H9 (cell line): Measurements from ENCODE around the gene SIX2. TPM values are rescaled to one million over a fixed set of nuclear protein-coding genes. Genes with fewer than 3 reads are reported as not detected.

Experiments used
- DNase-seq: peaks from one replicate; pipeline ENCODE4 v3.0.0-alpha.2; 2017
- H2AFZ ChIP-seq: one replicate; pipeline ENCODE4 v1.6.1; 2013; ENCODE audit warnings: mild to moderate bottlenecking, low read length, control low read depth, moderate library complexity
- H2AK5ac ChIP-seq: 2 replicates; pipeline ENCODE4 v1.6.1; 2013; ENCODE audit warnings: low read length, control low read depth, mixed read lengths; ENCODE audit not compliant: insufficient read length
- H2BK120ac ChIP-seq: one replicate; pipeline ENCODE4 v1.6.1; 2013; ENCODE audit warnings: low read depth, mild to moderate bottlenecking, low read length, control low read depth, inconsistent platforms; ENCODE audit not compliant: poor library complexity, severe bottlenecking
- H2BK12ac ChIP-seq: 2 replicates; pipeline ENCODE4 v1.6.1; 2013; ENCODE audit warnings: low read length, control low read depth, mixed read lengths, low read depth; ENCODE audit not compliant: insufficient read length
- H2BK15ac ChIP-seq: 2 replicates; pipeline ENCODE4 v1.6.1; 2013; ENCODE audit warnings: low read depth, low read length, control low read depth
- H2BK20ac ChIP-seq: one replicate; pipeline ENCODE4 v1.6.1; 2013; ENCODE audit warnings: low read depth, mild to moderate bottlenecking, low read length, control low read depth, inconsistent platforms; ENCODE audit not compliant: poor library complexity, severe bottlenecking
- H2BK5ac ChIP-seq: 2 replicates; pipeline ENCODE4 v1.6.1; 2013; ENCODE audit warnings: low read length, control low read depth, mixed read lengths; ENCODE audit not compliant: insufficient read length
- H3K14ac ChIP-seq: 2 replicates; pipeline ENCODE4 v1.6.1; 2013; ENCODE audit warnings: low read length, control low read depth; ENCODE audit not compliant: insufficient read depth
- H3K18ac ChIP-seq: 2 replicates; pipeline ENCODE4 v1.6.1; 2013; ENCODE audit warnings: low read depth, mild to moderate bottlenecking, mixed read lengths, low read length, control low read depth; ENCODE audit not compliant: insufficient read length
- H3K23ac ChIP-seq: 2 replicates; pipeline ENCODE4 v1.6.1; 2013; ENCODE audit warnings: low read length, control low read depth, mixed read lengths, low read depth; ENCODE audit not compliant: insufficient read length
- H3K23me2 ChIP-seq: 2 replicates; pipeline ENCODE4 v1.6.1; 2013; ENCODE audit warnings: low read depth, mild to moderate bottlenecking, mixed read lengths, low read length, control low read depth; ENCODE audit not compliant: insufficient read length, poor library complexity, severe bottlenecking
- H3K27ac ChIP-seq: 2 replicates; pipeline ENCODE4 v1.5.1; 2013; ENCODE audit warnings: low read length, control low read depth, mixed read lengths, low read depth; ENCODE audit not compliant: insufficient read length
- H3K27me3 ChIP-seq: 2 replicates; pipeline ENCODE4 v1.6.1; 2013; ENCODE audit warnings: low read length, control low read depth, inconsistent platforms; ENCODE audit not compliant: insufficient read depth
- H3K4ac ChIP-seq: 2 replicates; pipeline ENCODE4 v1.6.1; 2013; ENCODE audit warnings: low read depth, mild to moderate bottlenecking, control low read depth, inconsistent platforms, low read length, moderate library complexity
- H3K4me1 ChIP-seq: 2 replicates; pipeline ENCODE4 v1.6.1; 2013; ENCODE audit warnings: low read length, control low read depth, inconsistent platforms; ENCODE audit not compliant: insufficient read depth
- H3K4me2 ChIP-seq: 2 replicates; pipeline ENCODE4 v1.6.1; 2013; ENCODE audit warnings: low read length, control low read depth, mixed read lengths; ENCODE audit not compliant: insufficient read length, insufficient read depth
- H3K56ac ChIP-seq: 2 replicates; pipeline ENCODE4 v1.6.1; 2013; ENCODE audit warnings: low read depth, mild to moderate bottlenecking, mixed read lengths, low read length, control low read depth; ENCODE audit not compliant: insufficient read length
- H3K79me1 ChIP-seq: 2 replicates; pipeline ENCODE4 v1.6.1; 2013; ENCODE audit warnings: low read depth, mild to moderate bottlenecking, moderate library complexity, low read length, control low read depth, inconsistent platforms; ENCODE audit not compliant: insufficient read depth, poor library complexity, severe bottlenecking
- H3K79me2 ChIP-seq: 2 replicates; pipeline ENCODE4 v1.6.1; 2013; ENCODE audit warnings: low read length, control low read depth, inconsistent platforms; ENCODE audit not compliant: insufficient read depth
- H3K9ac ChIP-seq: 2 replicates; pipeline ENCODE4 v1.6.1; 2013; ENCODE audit warnings: low read length, control low read depth, mixed read lengths; ENCODE audit not compliant: insufficient read length; ENCODE audit errors: extremely low read depth
- H3K9me3 ChIP-seq: one replicate; pipeline ENCODE4 v1.6.1; 2013; ENCODE audit warnings: low read depth, low read length, inconsistent platforms; ENCODE audit not compliant: control insufficient read depth
- H3T11ph ChIP-seq: one replicate; pipeline ENCODE4 v1.6.1; 2013; ENCODE audit warnings: mild to moderate bottlenecking, low read length, control low read depth, inconsistent platforms
- H4K20me1 ChIP-seq: one replicate; pipeline ENCODE4 v1.6.1; 2013; ENCODE audit not compliant: control insufficient read depth, insufficient read length, insufficient read depth
- H4K5ac ChIP-seq: 2 replicates; pipeline ENCODE4 v1.6.1; 2013; ENCODE audit warnings: low read depth, mild to moderate bottlenecking, mixed read lengths, low read length, control low read depth; ENCODE audit not compliant: insufficient read length
- H4K8ac ChIP-seq: replicated peaks from 2 replicates; pipeline ENCODE4 v1.6.1; 2013; ENCODE audit warnings: low read length, control low read depth, mixed read lengths, low read depth; ENCODE audit not compliant: insufficient read length
- H4K91ac ChIP-seq: 2 replicates; pipeline ENCODE4 v1.6.1; 2013; ENCODE audit warnings: low read depth, mild to moderate bottlenecking, moderate library complexity, mixed read lengths, low read length, control low read depth; ENCODE audit not compliant: insufficient read length
- H3K27ac Mint-ChIP-seq, 3 experiments: 2 replicates in 2 of 3; 3 replicates in 1 of 3; pipeline ENCODE4 v1.8.0; 2020 to 2021; ENCODE audit warnings: mixed read lengths in 3 of 3, mild to moderate bottlenecking in 1 of 3, moderate library complexity in 1 of 3
- H3K27me3 Mint-ChIP-seq: 2 replicates; pipeline ENCODE4 v1.8.0; 2021; ENCODE audit warnings: low read depth, mild to moderate bottlenecking, moderate library complexity, mixed read lengths
- H3K36me3 Mint-ChIP-seq, 3 experiments: 2 replicates in 2 of 3; 3 replicates in 1 of 3; pipeline ENCODE4 v1.8.0; 2020 to 2021; ENCODE audit warnings: low read depth in 3 of 3, mixed read lengths in 3 of 3; ENCODE audit not compliant: insufficient read depth in 1 of 3
- H3K4me1 Mint-ChIP-seq, 2 experiments: 2 replicates each; pipeline ENCODE4 v1.8.0; 2020; ENCODE audit warnings: mixed read lengths in 2 of 2
- H3K4me3 Mint-ChIP-seq, 2 experiments: 2 replicates in 1 of 2; 3 replicates in 1 of 2; pipeline ENCODE4 v1.8.0; 2020 to 2021; ENCODE audit warnings: mild to moderate bottlenecking in 2 of 2, mixed read lengths in 2 of 2, moderate library complexity in 1 of 2
- H3K9me3 Mint-ChIP-seq, 2 experiments: 2 replicates in 1 of 2; 3 replicates in 1 of 2; pipeline ENCODE4 v1.8.0; 2020; ENCODE audit warnings: mild to moderate bottlenecking in 2 of 2, mixed read lengths in 2 of 2, moderate library complexity in 1 of 2
- CTCF ChIP-seq: fragments of 200-600 bp; sonication (generic); conservative IDR thresholded peaks from 3 replicates; pipeline ENCODE4 v1.8.0; 2021; ENCODE audit warnings: antibody characterized with exemption, mild to moderate bottlenecking
- WGBS: extraction: QIAGEN DNeasy Blood & Tissue Kit; methylation state at CpG from one replicate; pipeline ENCODE4 v1.1.7; 2013; ENCODE audit warnings: missing lambda C conversion rate, low lambda C conversion rate, mixed read lengths; ENCODE audit not compliant: insufficient read length; ENCODE audit errors: extremely low coverage; 5-methylcytosine and 5-hydroxymethylcytosine counted together
- total RNA-seq: library from RNA; stranded (reverse); gene quantifications from 2 replicates; pipeline ENCODE4 v1.2.1, GENCODE V29; 2021

The SIX2 gene
- total RNA-seq, 1 experiment from 2014 or later = not detected

GRCh38 chr2:45043174-45043573 is 33.9 kb upstream of the SIX2 start:
- Histone ChIP-seq H3K56ac (no peak overlapping the region), H3K14ac (no peak overlapping the region), H3K79me1 (no peaks in the 10 kb centered on the region), H3K9ac (no peak overlapping the region), H3K27me3 (no peaks in the 10 kb centered on the region), H4K5ac (no peak overlapping the region), H3K4me2 (no peak overlapping the region), H3K4ac (no peak overlapping the region), H4K20me1 (no peaks in the 10 kb centered on the region), H3K23ac (no peak overlapping the region), H2AFZ (no peak overlapping the region), H2AK5ac (no peak overlapping the region), H4K8ac (no peak overlapping the region), H2BK15ac (no peak overlapping the region), H3K4me1 (peaks cover 4% of the 10 kb centered on the region; the same call in 1 of the 2 replicates), H3K79me2 (no peaks in the 10 kb centered on the region), H2BK120ac (no peak overlapping the region), H3K23me2 (no peaks in the 10 kb centered on the region), H3K27ac (no peak overlapping the region), H3K9me3 (no peaks in the 10 kb centered on the region), H2BK5ac (no peak overlapping the region), H2BK12ac (no peak overlapping the region), H3T11ph (no peak overlapping the region), H3K18ac (no peak overlapping the region), H2BK20ac (no peak overlapping the region), H4K91ac (no peak overlapping the region)
- peaks cover 7% of the 10 kb centered on the region for H3K27me3 Mint-ChIP-seq
- TF ChIP-seq CTCF = no peak
- no peak overlapping the region for H3K4me3 Mint-ChIP-seq
- no peaks in the 10 kb centered on the region; a peak in 1 of 5 replicates for H3K9me3 Mint-ChIP-seq
- no CpG with 5 or more reads among the region's 6 CpGs for WGBS
- no peak overlapping the region for H3K27ac Mint-ChIP-seq
- DNase-seq = no peak
- H3K36me3 Mint-ChIP-seq = no peaks in the 10 kb centered on the region
- peaks cover 6 to 9% of the 10 kb centered on the region in 2 experiments for H3K4me1 Mint-ChIP-seq
